Epithelial cell of esophagus (primary cell): ENCODE data around the gene ARHGAP15.

Experiments used
- DNase-seq: peaks from one replicate; pipeline ENCODE4 v3.0.0; 2010; ENCODE audit warnings: low read depth
- H3K4me3 ChIP-seq: 2 replicates; pipeline ENCODE4 v1.5.1; 2011; ENCODE audit warnings: mild to moderate bottlenecking, low read length, control low read depth
- TF ChIP-seq, protein P1 (sequence below): IDR thresholded peaks from 2 replicates; pipeline ENCODE4 v1.5.1; 2011; ENCODE audit warnings: low read depth, mild to moderate bottlenecking, low read length, control low read depth, inconsistent platforms; ENCODE audit not compliant: insufficient read depth; ENCODE audit errors: missing control alignments

Gene ARHGAP15

DNA sequence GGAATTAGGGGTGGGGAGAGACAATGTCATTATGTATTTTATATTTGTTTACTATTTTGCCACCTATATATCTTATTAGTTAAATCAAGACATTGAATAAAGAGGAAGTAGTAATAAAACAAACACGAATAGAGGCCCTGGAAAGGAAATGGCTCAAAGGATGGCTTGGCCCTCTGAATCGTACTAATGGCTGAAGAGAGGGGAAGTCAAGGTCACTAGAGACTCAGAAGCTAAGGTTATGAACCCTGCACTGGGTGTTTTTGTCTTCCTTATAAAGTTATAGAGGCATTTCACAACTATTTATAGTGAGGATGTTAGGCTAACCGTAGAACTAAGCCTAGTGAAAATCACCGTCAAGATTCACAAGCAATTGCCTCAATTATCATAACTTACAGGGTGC, 685.9 kb downstream of the ARHGAP15 start:
- TF ChIP-seq, protein P1, sequence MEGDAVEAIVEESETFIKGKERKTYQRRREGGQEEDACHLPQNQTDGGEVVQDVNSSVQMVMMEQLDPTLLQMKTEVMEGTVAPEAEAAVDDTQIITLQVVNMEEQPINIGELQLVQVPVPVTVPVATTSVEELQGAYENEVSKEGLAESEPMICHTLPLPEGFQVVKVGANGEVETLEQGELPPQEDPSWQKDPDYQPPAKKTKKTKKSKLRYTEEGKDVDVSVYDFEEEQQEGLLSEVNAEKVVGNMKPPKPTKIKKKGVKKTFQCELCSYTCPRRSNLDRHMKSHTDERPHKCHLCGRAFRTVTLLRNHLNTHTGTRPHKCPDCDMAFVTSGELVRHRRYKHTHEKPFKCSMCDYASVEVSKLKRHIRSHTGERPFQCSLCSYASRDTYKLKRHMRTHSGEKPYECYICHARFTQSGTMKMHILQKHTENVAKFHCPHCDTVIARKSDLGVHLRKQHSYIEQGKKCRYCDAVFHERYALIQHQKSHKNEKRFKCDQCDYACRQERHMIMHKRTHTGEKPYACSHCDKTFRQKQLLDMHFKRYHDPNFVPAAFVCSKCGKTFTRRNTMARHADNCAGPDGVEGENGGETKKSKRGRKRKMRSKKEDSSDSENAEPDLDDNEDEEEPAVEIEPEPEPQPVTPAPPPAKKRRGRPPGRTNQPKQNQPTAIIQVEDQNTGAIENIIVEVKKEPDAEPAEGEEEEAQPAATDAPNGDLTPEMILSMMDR, result no peak
- no peak overlapping the region for H3K4me3 ChIP-seq
- DNase-seq, result no peak

DNA sequence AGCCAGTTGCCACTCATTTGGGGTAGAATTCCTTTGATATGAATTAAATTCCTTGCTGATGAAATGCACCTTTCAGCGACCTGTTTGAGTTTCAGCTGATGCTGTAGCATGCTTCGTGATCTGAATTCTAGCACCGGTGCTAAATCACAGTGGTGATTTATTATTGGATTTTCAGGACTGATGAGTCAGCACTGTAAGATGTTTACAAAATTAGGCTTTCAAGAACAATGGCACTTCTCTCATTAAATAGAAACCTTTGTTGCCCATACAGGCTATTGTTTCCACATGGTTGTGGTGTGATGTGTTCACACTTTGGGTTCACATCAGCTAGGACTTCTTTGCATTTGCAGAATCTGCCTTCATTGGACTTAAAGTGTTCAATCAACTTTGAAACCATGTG, 687.7 kb downstream of the ARHGAP15 start:
- DNase-seq, result no peak
- no peak overlapping the region for H3K4me3 ChIP-seq
- TF ChIP-seq, protein P1, result no peak
